H1 (cell line): ENCODE results near the gene SHISA6. TPM values are rescaled to one million over a fixed set of nuclear protein-coding genes. Genes with fewer than 3 reads are reported as not detected.

Experiments used
- BACH1 ChIP-seq: IDR thresholded peaks from 2 replicates; pipeline ENCODE4 v1.6.1; 2012; ENCODE audit warnings: low read length, improper control_type of control experiment
- BRCA1 ChIP-seq: IDR thresholded peaks from 2 replicates; pipeline ENCODE4 v1.6.1; 2012; ENCODE audit warnings: low read depth, low read length, improper control_type of control experiment
- CEBPB ChIP-seq: IDR thresholded peaks from 2 replicates; pipeline ENCODE4 v1.6.1; 2012; ENCODE audit warnings: low read depth, low read length
- CHD1 ChIP-seq: IDR thresholded peaks from 2 replicates; pipeline ENCODE4 v1.6.1; 2012; ENCODE audit warnings: low read depth, low read length, improper control_type of control experiment
- HDAC6 ChIP-seq: IDR thresholded peaks from one replicate; pipeline ENCODE4 v1.7.1; 2012; ENCODE audit warnings: low read depth, mild to moderate bottlenecking, inconsistent platforms, low read length, moderate library complexity
- POLR2A ChIP-seq, 2 experiments: IDR thresholded peaks; 1 replicate in 1 of 2; 2 replicates in 1 of 2; pipeline ENCODE4 v1.6.1; 2011; ENCODE audit warnings: low read depth in 2 of 2, low read length in 2 of 2, mild to moderate bottlenecking in 2 of 2; ENCODE audit errors: control extremely low read depth in 1 of 2
- SIN3A ChIP-seq, 2 experiments: IDR thresholded peaks in 1 of 2; conservative IDR thresholded peaks in 1 of 2; 2 replicates each; pipeline ENCODE4 v1.6.1; 2011 to 2012; ENCODE audit warnings: low read length in 2 of 2, improper control_type of control experiment in 1 of 2, low read depth in 1 of 2, mild to moderate bottlenecking in 1 of 2
- ZNF274 ChIP-seq: IDR thresholded peaks from 2 replicates; pipeline ENCODE4 v1.7.0; 2012; ENCODE audit warnings: low read length, borderline replicate concordance; ENCODE audit errors: extremely low read depth
- polyA plus RNA-seq, 7 experiments: library from polyadenylated mRNA; depleted of rRNA in 3 of 7; stranded (reverse) in 5 of 7; unstranded in 2 of 7; fragments of >200 nt in 5 of 7; fragments of 200-250 nt in 2 of 7; gene quantifications; 1 replicate in 5 of 7; 2 replicates in 1 of 7; 4 replicates in 1 of 7; pipeline versions ENCODE4 v1.2.1 to v1.2.3, GENCODE V29; 2011 to 2013; ENCODE audit warnings: missing spikeins in 2 of 7, mixed read lengths in 2 of 7
- total RNA-seq: library from RNA; stranded (reverse); fragmentation: NEBNext Ultra II Directional; extraction: Animal tissue kit (Norgen Biotek cat#: 25700); gene quantifications from 2 replicates; pipeline ENCODE4 v1.2.1, GENCODE V29; 2021
- TF ChIP-seq, protein P1 (sequence below): fragments of 300-600 bp; sonication (generic); IDR thresholded peaks from 2 replicates; pipeline ENCODE4 v1.7.1; 2012; ENCODE audit warnings: low read length, moderate library complexity, mild to moderate bottlenecking, inconsistent platforms; ENCODE audit not compliant: insufficient replicate concordance
- TF ChIP-seq, protein P2 (sequence below): IDR thresholded peaks from 2 replicates; pipeline ENCODE4 v1.6.1; 2012; ENCODE audit warnings: inconsistent platforms

The SHISA6 gene
- total and polyA plus RNA-seq, 2 of the 8 experiments (the other 6 are each of a cell fraction or from before 2014, with no cell fraction given) = 2.9 to 4.8 TPM

- TF ChIP-seq, protein P1, sequence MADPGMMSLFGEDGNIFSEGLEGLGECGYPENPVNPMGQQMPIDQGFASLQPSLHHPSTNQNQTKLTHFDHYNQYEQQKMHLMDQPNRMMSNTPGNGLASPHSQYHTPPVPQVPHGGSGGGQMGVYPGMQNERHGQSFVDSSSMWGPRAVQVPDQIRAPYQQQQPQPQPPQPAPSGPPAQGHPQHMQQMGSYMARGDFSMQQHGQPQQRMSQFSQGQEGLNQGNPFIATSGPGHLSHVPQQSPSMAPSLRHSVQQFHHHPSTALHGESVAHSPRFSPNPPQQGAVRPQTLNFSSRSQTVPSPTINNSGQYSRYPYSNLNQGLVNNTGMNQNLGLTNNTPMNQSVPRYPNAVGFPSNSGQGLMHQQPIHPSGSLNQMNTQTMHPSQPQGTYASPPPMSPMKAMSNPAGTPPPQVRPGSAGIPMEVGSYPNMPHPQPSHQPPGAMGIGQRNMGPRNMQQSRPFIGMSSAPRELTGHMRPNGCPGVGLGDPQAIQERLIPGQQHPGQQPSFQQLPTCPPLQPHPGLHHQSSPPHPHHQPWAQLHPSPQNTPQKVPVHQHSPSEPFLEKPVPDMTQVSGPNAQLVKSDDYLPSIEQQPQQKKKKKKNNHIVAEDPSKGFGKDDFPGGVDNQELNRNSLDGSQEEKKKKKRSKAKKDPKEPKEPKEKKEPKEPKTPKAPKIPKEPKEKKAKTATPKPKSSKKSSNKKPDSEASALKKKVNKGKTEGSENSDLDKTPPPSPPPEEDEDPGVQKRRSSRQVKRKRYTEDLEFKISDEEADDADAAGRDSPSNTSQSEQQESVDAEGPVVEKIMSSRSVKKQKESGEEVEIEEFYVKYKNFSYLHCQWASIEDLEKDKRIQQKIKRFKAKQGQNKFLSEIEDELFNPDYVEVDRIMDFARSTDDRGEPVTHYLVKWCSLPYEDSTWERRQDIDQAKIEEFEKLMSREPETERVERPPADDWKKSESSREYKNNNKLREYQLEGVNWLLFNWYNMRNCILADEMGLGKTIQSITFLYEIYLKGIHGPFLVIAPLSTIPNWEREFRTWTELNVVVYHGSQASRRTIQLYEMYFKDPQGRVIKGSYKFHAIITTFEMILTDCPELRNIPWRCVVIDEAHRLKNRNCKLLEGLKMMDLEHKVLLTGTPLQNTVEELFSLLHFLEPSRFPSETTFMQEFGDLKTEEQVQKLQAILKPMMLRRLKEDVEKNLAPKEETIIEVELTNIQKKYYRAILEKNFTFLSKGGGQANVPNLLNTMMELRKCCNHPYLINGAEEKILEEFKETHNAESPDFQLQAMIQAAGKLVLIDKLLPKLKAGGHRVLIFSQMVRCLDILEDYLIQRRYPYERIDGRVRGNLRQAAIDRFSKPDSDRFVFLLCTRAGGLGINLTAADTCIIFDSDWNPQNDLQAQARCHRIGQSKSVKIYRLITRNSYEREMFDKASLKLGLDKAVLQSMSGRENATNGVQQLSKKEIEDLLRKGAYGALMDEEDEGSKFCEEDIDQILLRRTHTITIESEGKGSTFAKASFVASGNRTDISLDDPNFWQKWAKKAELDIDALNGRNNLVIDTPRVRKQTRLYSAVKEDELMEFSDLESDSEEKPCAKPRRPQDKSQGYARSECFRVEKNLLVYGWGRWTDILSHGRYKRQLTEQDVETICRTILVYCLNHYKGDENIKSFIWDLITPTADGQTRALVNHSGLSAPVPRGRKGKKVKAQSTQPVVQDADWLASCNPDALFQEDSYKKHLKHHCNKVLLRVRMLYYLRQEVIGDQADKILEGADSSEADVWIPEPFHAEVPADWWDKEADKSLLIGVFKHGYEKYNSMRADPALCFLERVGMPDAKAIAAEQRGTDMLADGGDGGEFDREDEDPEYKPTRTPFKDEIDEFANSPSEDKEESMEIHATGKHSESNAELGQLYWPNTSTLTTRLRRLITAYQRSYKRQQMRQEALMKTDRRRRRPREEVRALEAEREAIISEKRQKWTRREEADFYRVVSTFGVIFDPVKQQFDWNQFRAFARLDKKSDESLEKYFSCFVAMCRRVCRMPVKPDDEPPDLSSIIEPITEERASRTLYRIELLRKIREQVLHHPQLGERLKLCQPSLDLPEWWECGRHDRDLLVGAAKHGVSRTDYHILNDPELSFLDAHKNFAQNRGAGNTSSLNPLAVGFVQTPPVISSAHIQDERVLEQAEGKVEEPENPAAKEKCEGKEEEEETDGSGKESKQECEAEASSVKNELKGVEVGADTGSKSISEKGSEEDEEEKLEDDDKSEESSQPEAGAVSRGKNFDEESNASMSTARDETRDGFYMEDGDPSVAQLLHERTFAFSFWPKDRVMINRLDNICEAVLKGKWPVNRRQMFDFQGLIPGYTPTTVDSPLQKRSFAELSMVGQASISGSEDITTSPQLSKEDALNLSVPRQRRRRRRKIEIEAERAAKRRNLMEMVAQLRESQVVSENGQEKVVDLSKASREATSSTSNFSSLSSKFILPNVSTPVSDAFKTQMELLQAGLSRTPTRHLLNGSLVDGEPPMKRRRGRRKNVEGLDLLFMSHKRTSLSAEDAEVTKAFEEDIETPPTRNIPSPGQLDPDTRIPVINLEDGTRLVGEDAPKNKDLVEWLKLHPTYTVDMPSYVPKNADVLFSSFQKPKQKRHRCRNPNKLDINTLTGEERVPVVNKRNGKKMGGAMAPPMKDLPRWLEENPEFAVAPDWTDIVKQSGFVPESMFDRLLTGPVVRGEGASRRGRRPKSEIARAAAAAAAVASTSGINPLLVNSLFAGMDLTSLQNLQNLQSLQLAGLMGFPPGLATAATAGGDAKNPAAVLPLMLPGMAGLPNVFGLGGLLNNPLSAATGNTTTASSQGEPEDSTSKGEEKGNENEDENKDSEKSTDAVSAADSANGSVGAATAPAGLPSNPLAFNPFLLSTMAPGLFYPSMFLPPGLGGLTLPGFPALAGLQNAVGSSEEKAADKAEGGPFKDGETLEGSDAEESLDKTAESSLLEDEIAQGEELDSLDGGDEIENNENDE = no peak
- TF ChIP-seq, protein P2, sequence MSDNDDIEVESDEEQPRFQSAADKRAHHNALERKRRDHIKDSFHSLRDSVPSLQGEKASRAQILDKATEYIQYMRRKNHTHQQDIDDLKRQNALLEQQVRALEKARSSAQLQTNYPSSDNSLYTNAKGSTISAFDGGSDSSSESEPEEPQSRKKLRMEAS = no peak
- no peak for TF ChIP-seq BACH1
- TF ChIP-seq ZNF274 = no peak
- TF ChIP-seq SIN3A (conservative IDR thresholded peaks at IDR 0.05 in 1 of 2, IDR thresholded peaks at IDR 0.05 in 1 of 2; ENCODE audit: low read depth in 1 of 2, low read length in 2 of 2) = no peak
- no peak for TF ChIP-seq POLR2A (IDR thresholded peaks at IDR 0.05; ENCODE audit: control extremely low read depth in 1 of 2, low read depth in 2 of 2, low read length in 2 of 2)
- no peak for TF ChIP-seq CHD1
- TF ChIP-seq BRCA1 = no peak
- TF ChIP-seq CEBPB = no peak
- no peak for TF ChIP-seq HDAC6
Measured at GRCh38 chr17:11324021-11324420, 83.0 kb downstream of the SHISA6 start (continued).
